Kidney (tissue), 14 donors: ENCODE measurements around the gene ABHD16A. TPM values are rescaled to one million over a fixed set of nuclear protein-coding genes. Genes with fewer than 3 reads are reported as not detected.
A peak's percentile ranks its signal among the peaks of the same experiment; 100 is the strongest.

Source experiments
- DNase-seq, 5 donors: peaks; one replicate each; pipeline ENCODE4 v3.0.0-alpha.2; 2013 to 2020
- FAIRE-seq: peaks from 2 replicates; lab custom pipeline; 2012; peaks lifted over from hg19 to GRCh38; lab: Jason Lieb, UNC
- H3K27ac ChIP-seq, 2 donors: one replicate each; pipeline ENCODE4 v1.7.0; 2013; ENCODE audit warnings: low read depth in 2 of 2, low read length in 2 of 2, inconsistent platforms in 1 of 2
- H3K27me3 ChIP-seq: one replicate; pipeline ENCODE4 v1.7.1; 2013; ENCODE audit warnings: low read length, inconsistent platforms; ENCODE audit not compliant: control insufficient read depth, insufficient read depth
- H3K36me3 ChIP-seq, 3 donors: one replicate each; pipeline versions ENCODE4 v1.7.0 to v1.7.1; 2013; ENCODE audit warnings: low read length in 3 of 3, control low read depth in 1 of 3, inconsistent platforms in 1 of 3; ENCODE audit not compliant: insufficient read depth in 3 of 3, control insufficient read depth in 2 of 3
- H3K4me1 ChIP-seq, 3 donors: one replicate each; pipeline versions ENCODE4 v1.7.0 to v1.7.1; 2013; ENCODE audit warnings: low read length in 3 of 3, inconsistent platforms in 1 of 3, low read depth in 1 of 3; ENCODE audit not compliant: control insufficient read depth in 2 of 3, insufficient read depth in 2 of 3
- H3K4me3 ChIP-seq, 3 donors: one replicate each; pipeline versions ENCODE4 v1.7.0 to v1.8.1; 2013; ENCODE audit warnings: low read length in 3 of 3, control low read depth in 1 of 3, inconsistent platforms in 1 of 3
- H3K9ac ChIP-seq, 3 donors: one replicate each; pipeline versions ENCODE4 v1.7.0 to v1.7.1; 2013; ENCODE audit warnings: low read length in 3 of 3, control low read depth in 1 of 3, inconsistent platforms in 1 of 3
- H3K9me3 ChIP-seq, 3 donors: one replicate each; pipeline versions ENCODE4 v1.7.0 to v1.7.1; 2013; ENCODE audit warnings: low read length in 3 of 3, control low read depth in 1 of 3, inconsistent platforms in 1 of 3; ENCODE audit not compliant: control insufficient read depth in 2 of 3, insufficient read depth in 1 of 3
- CTCF ChIP-seq: IDR thresholded peaks from 3 replicates; pipeline ENCODE4 v1.5.1; 2012; ENCODE audit warnings: mild to moderate bottlenecking, moderate library complexity, borderline replicate concordance; ENCODE audit not compliant: insufficient read depth; ENCODE audit errors: extremely low read depth
- intact Hi-C: fragments of 100-400 bp; cut with DNase I; formaldehyde crosslinking; loops from one replicate; pipeline ENCODE4 v1.11.1; 2022
- polyA plus RNA-seq: library from polyadenylated mRNA; stranded (reverse); fragments of 350-450 nt; fragmentation: Illumina TruSeq; extraction: RNeasy Lipid Tissue Mini Kit (QIAGEN cat#74804); gene quantifications from one replicate; pipeline ENCODE4 v1.2.3, GENCODE V29; 2014; ENCODE audit warnings: low read depth, low replicate concordance; ENCODE audit not compliant: insufficient read depth
- total RNA-seq: library from RNA; stranded (reverse); fragmentation: NEBNext Ultra II Directional; extraction: Animal tissue kit (Norgen Biotek cat#: 25700); gene quantifications from one replicate; pipeline ENCODE4 v1.2.1, GENCODE V29; 2021
- donor health status: control.
- donor health status: control.
- donor health status: control.
- donor health status: control.
- donor health status: control.
- donor health status: DM: yes; HTN: yes; CAD: no.
- donor health status: Normal renal cell carcinoma (clear cell type).

The ABHD16A gene
- total and polyA plus RNA-seq, 2 donors from 2014 or later: 48.7 to 50.2 TPM

DNA sequence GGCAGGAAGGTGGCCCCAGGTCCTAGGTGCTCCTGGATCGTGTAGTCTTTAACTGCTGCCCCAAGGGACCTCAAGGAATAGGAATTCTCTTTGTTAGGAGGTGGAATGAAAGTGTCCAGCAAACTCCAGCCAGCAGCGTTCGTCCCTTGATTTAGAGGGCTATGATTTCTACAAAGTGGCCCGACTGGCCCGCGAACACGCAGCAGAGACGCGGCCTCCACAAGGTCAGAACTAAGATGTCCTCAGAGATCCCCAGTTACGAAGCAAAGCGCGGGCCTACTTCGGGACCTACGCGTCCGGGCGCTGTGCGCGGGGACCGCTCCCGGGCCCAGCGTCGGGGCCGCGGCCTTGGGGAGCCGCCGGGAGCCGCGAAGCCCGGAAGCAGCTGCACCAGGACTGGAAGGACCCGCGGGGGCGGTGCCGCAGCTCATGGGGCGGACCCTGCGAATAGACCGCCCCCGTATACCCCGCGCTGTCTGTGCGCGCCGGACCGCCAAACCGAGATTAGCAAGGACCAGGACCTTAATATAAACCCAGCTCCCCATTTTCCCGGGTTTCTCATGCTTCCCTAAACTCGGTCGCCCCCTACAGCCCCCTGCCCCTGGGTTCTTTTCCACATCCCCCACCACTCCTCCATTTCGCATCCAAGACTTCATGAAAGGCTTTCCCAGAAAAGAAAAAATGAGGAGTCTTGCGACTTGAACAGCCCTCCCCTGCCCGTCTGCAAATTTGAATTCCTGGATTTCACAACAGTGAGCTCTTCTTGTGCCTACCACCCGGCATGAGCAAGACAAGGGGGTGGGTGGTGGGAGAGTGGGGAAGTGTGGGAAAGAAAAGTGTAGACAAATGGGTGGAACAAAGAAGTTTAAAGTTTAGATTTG, 42.5 kb downstream of the ABHD16A start, which contains the start of gene C6orf47:
TSS of gene C6orf47 (minus strand) at position 398 of the 881 bp plus-strand sequence. CDS start 831 bp downstream, outside the sequence.
- FAIRE-seq: no peak
- peak; percentile 90 to 96 (median 93) for DNase-seq
- Histone ChIP-seq H3K4me1 (peaks cover 0 to 50% (median 33%) of the 10 kb centered on the region in 3 donors), H3K9me3 (no peaks in the 10 kb centered on the region), H3K27me3 (no peaks in the 10 kb centered on the region), H3K4me3 (peak within 1 kb of the TSS; percentile 92 to 98 (median 93)), H3K36me3 (peaks cover 0 to 7% (median 6%) of the 10 kb centered on the region in 3 donors), H3K27ac (peak within 1 kb of the TSS; percentile 84 to 90), H3K9ac (peak within 1 kb of the TSS; percentile 80 to 95 (median 86))
- no peak for TF ChIP-seq CTCF
- intact Hi-C loops: no loop called here

- no peak for TF ChIP-seq CTCF
- Histone ChIP-seq H3K27ac (peak overlapping the region; percentile 84 to 90), H3K36me3 (peaks cover 0 to 7% (median 6%) of the 10 kb centered on the region in 3 donors), H3K27me3 (no peaks in the 10 kb centered on the region), H3K9me3 (no peaks in the 10 kb centered on the region), H3K4me3 (peak overlapping the region; percentile 92 to 98 (median 93)), H3K4me1 (peaks cover 0 to 54% (median 39%) of the 10 kb centered on the region in 3 donors), H3K9ac (peak overlapping the region; percentile 80 to 95 (median 86))
- intact Hi-C loops: no loop called here
- DNase-seq: peak in 3 of 5 donors; percentile 22 to 42 (median 33)
- FAIRE-seq: no peak
These were observed 43.3 kb downstream of the ABHD16A start for GRCh38 chr6:31659649-31660380.

GRCh38 chr6:31658983-31659648, 44.0 kb downstream of the ABHD16A start:
- no peak for FAIRE-seq
- no peaks in the 10 kb centered on the region for H3K9me3 ChIP-seq
- no peak for DNase-seq
- peaks cover 0 to 7% (median 6%) of the 10 kb centered on the region in 3 donors for H3K36me3 ChIP-seq
- H3K4me1 ChIP-seq: peaks cover 0 to 53% (median 40%) of the 10 kb centered on the region in 3 donors
- intact Hi-C loops: no loop called here
- peak overlapping the region; percentile 92 to 98 (median 93) for H3K4me3 ChIP-seq
- peak overlapping the region in 1 of 2 donors; percentile 8 for H3K27ac ChIP-seq
- H3K9ac ChIP-seq: peak overlapping the region in 2 of 3 donors; percentile 18 to 86
- no peaks in the 10 kb centered on the region for H3K27me3 ChIP-seq
- no peak for TF ChIP-seq CTCF
